Right atrium auricular region (tissue), 2 donors: ENCODE results near the gene TXNRD3. TPM values are rescaled to one million over a fixed set of nuclear protein-coding genes. Genes with fewer than 3 reads are reported as not detected.

Experiments used
- DNase-seq: peaks from one replicate; pipeline ENCODE4 v3.0.0-alpha.2; 2019; ENCODE audit warnings: low spot score
- H3K27ac ChIP-seq, 2 donors: fragments of 200-600 bp; sonication (generic); 1 replicate in 1 of 2; 2 replicates in 1 of 2; pipeline ENCODE4 v1.5.1; 2016 to 2019
- H3K27me3 ChIP-seq, 2 donors: fragments of 200-600 bp; sonication (generic); one replicate each; pipeline versions ENCODE4 v1.5.1 to v1.6.0; 2017 to 2019
- H3K36me3 ChIP-seq: fragments of 200-600 bp; sonication (generic); one replicate; pipeline ENCODE4 v1.5.1; 2016
- H3K4me1 ChIP-seq, 2 donors: fragments of 200-600 bp; sonication (generic); one replicate each; pipeline versions ENCODE4 v1.5.1 to v1.6.0; 2017 to 2019
- H3K4me3 ChIP-seq, 2 donors: fragments of 200-600 bp; sonication (generic); 1 replicate in 1 of 2; 2 replicates in 1 of 2; pipeline ENCODE4 v1.5.1; 2017 to 2019; ENCODE audit warnings: mild to moderate bottlenecking in 1 of 2, moderate library complexity in 1 of 2
- H3K9me3 ChIP-seq, 2 donors: fragments of 200-600 bp; sonication (generic); one replicate each; pipeline ENCODE4 v1.5.1; 2019
- CTCF ChIP-seq, 2 donors: fragments of 200-600 bp; sonication (generic); IDR thresholded peaks; one replicate each; pipeline ENCODE4 v1.5.1; 2019; ENCODE audit warnings: antibody characterized with exemption in 2 of 2
- total RNA-seq, 2 donors: library from RNA; depleted of rRNA; stranded (reverse); fragments of >200 nt; gene quantifications; one replicate each; pipeline ENCODE4 v1.1.0, GENCODE V29; 2016

Gene TXNRD3
- total RNA-seq, 2 donors from 2014 or later = 5.0 to 6.8 TPM

- DNase-seq = no peak
- H3K4me3 ChIP-seq = no peak overlapping the region
- peaks cover 31% of the 10 kb centered on the region for H3K36me3 ChIP-seq
- H3K27ac ChIP-seq = no peak overlapping the region
- no peak for TF ChIP-seq CTCF (IDR thresholded peaks at IDR 0.05)
- H3K9me3 ChIP-seq = no peaks in the 10 kb centered on the region
- no peaks in the 10 kb centered on the region for H3K27me3 ChIP-seq
- H3K4me1 ChIP-seq = peaks cover 0 to 2% of the 10 kb centered on the region in 2 donors
Observed at GRCh38 chr3:126612479-126613205, 42.3 kb downstream of the TXNRD3 start.

- no peak for DNase-seq
- no peak overlapping the region for H3K4me3 ChIP-seq
- no peaks in the 10 kb centered on the region for H3K27me3 ChIP-seq
- peaks cover 0 to 7% of the 10 kb centered on the region in 2 donors for H3K4me1 ChIP-seq
- H3K9me3 ChIP-seq = no peaks in the 10 kb centered on the region
- peaks cover 36% of the 10 kb centered on the region for H3K36me3 ChIP-seq
- no peak for TF ChIP-seq CTCF (IDR thresholded peaks at IDR 0.05)
- no peak overlapping the region for H3K27ac ChIP-seq
Observed at GRCh38 chr3:126609909-126610308, 45.0 kb downstream of the TXNRD3 start.

- Histone ChIP-seq H3K9me3 (no peaks in the 10 kb centered on the region), H3K27me3 (no peaks in the 10 kb centered on the region), H3K36me3 (peaks cover 36% of the 10 kb centered on the region), H3K4me1 (peaks cover 0 to 7% of the 10 kb centered on the region in 2 donors), H3K27ac (no peak overlapping the region), H3K4me3 (no peak overlapping the region)
- no peak for TF ChIP-seq CTCF (IDR thresholded peaks at IDR 0.05)
- no peak for DNase-seq
Observed at GRCh38 chr3:126607214-126607908, 47.6 kb downstream of the TXNRD3 start.

GRCh38 chr3:126606001-126606400 is 48.9 kb downstream of the TXNRD3 start:
- no peak overlapping the region for H3K4me3 ChIP-seq
- no peaks in the 10 kb centered on the region for H3K27me3 ChIP-seq
- TF ChIP-seq CTCF (IDR thresholded peaks at IDR 0.05) = no peak
- H3K27ac ChIP-seq = no peak overlapping the region
- no peaks in the 10 kb centered on the region for H3K9me3 ChIP-seq
- peaks cover 33% of the 10 kb centered on the region for H3K36me3 ChIP-seq
- H3K4me1 ChIP-seq = peaks cover 0 to 7% of the 10 kb centered on the region in 2 donors
- no peak for DNase-seq

GRCh38 chr3:126604691-126605090 is 50.2 kb downstream of the TXNRD3 start:
- DNase-seq = no peak
- no peak overlapping the region for H3K4me3 ChIP-seq
- H3K27me3 ChIP-seq = no peaks in the 10 kb centered on the region
- TF ChIP-seq CTCF (IDR thresholded peaks at IDR 0.05) = no peak
- H3K9me3 ChIP-seq = no peaks in the 10 kb centered on the region
- H3K36me3 ChIP-seq = peaks cover 24% of the 10 kb centered on the region
- no peak overlapping the region for H3K27ac ChIP-seq
- H3K4me1 ChIP-seq = peaks cover 0 to 7% of the 10 kb centered on the region in 2 donors
